ENCODE measurements around the gene NR3C2. TPM values are rescaled to one million over a fixed set of nuclear protein-coding genes. Genes with fewer than 3 reads are reported as not detected.

Gene NR3C2
- total RNA-seq, 2 experiments from 2014 or later: 5.3 to 6.1 TPM

GRCh38 chr4:148266921-148267320 is 175.3 kb downstream of the NR3C2 start:
- Mint-ChIP-seq H3K4me1 (ENCODE audit: low read depth) (peaks cover 8% of the 10 kb centered on the region), H3K27ac (no peak overlapping the region), H3K4me3 (no peak overlapping the region), H3K9me3 (peaks cover 3% of the 10 kb centered on the region), H3K36me3 (ENCODE audit: low read depth) (peaks cover 5% of the 10 kb centered on the region), H3K27me3 (ENCODE audit: low read depth) (no peaks in the 10 kb centered on the region)
- intact Hi-C loops (cut with micrococcal nuclease): no loop called here
- CTCF ChIA-PET: no interaction called here
- DNase-seq: no peak

- Mint-ChIP-seq H3K4me1 (ENCODE audit: low read depth) (peaks cover 8% of the 10 kb centered on the region), H3K4me3 (no peak overlapping the region), H3K27ac (no peak overlapping the region), H3K27me3 (ENCODE audit: low read depth) (no peaks in the 10 kb centered on the region), H3K9me3 (peaks cover 4% of the 10 kb centered on the region), H3K36me3 (ENCODE audit: low read depth) (peaks cover 5% of the 10 kb centered on the region)
- CTCF ChIA-PET: no interaction called here
- intact Hi-C loops (cut with micrococcal nuclease): no loop called here
- DNase-seq: no peak
These were observed 176.0 kb downstream of the NR3C2 start for GRCh38 chr4:148266240-148266639.

DNA sequence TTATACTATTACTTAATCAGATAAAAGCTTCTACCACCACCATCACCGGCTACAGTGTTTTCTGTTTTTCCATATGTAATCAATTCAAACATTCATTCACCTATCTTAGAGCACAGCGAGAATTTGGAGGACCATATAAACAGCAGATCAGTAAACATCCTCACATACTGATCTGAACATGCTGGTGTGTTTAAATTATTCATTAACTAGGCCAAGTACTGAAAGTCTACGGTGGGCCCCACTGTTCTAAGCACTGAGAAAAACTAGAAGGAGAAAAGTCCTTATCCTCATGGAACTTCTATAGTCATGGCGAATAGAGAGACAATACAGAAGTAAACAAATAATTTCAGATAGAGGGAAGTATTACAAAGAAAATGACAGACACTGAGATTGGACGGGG is 176.6 kb downstream of the NR3C2 start:
- Mint-ChIP-seq H3K9me3 (peaks cover 4% of the 10 kb centered on the region), H3K36me3 (ENCODE audit: low read depth) (peaks cover 5% of the 10 kb centered on the region), H3K4me1 (ENCODE audit: low read depth) (peaks cover 8% of the 10 kb centered on the region), H3K4me3 (no peak overlapping the region), H3K27me3 (ENCODE audit: low read depth) (no peaks in the 10 kb centered on the region), H3K27ac (no peak overlapping the region)
- DNase-seq: no peak
- intact Hi-C loops (cut with micrococcal nuclease): no loop called here
- CTCF ChIA-PET: no interaction called here

DNA sequence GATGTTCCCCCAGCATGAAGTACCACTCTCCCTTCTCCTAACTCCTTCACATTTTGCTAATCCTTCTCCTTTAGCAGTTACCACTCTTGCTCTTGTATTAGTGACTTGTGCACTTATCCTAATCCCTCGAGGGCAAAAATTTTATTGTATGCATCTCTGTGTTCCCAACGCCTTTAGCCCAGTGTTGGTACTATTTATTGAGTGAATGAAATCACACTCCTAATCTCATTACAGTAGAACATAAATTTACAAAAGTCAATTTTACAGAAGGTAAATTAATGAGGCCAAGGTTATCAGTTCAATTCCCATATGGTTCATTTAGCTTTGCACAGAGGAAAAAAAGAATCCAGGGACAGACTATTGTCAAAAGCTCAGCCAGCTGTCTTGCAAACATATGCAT is 178.4 kb downstream of the NR3C2 start:
- Mint-ChIP-seq H3K27ac (no peak overlapping the region), H3K4me1 (ENCODE audit: low read depth) (peaks cover 6% of the 10 kb centered on the region), H3K27me3 (ENCODE audit: low read depth) (no peaks in the 10 kb centered on the region), H3K36me3 (ENCODE audit: low read depth) (peaks cover 9% of the 10 kb centered on the region), H3K9me3 (peaks cover 4% of the 10 kb centered on the region), H3K4me3 (no peak overlapping the region)
- intact Hi-C loops (cut with micrococcal nuclease): no loop called here
- no peak for DNase-seq
- CTCF ChIA-PET: no interaction called here

GRCh38 chr4:148263127-148263526 is 179.1 kb downstream of the NR3C2 start:
- Mint-ChIP-seq H3K9me3 (peaks cover 4% of the 10 kb centered on the region), H3K4me3 (no peak overlapping the region), H3K27ac (no peak overlapping the region), H3K27me3 (ENCODE audit: low read depth) (no peaks in the 10 kb centered on the region), H3K36me3 (ENCODE audit: low read depth) (peaks cover 9% of the 10 kb centered on the region), H3K4me1 (ENCODE audit: low read depth) (peaks cover 6% of the 10 kb centered on the region)
- CTCF ChIA-PET: no interaction called here
- no peak for DNase-seq
- intact Hi-C loops (cut with micrococcal nuclease): no loop called here

- intact Hi-C loops (cut with micrococcal nuclease): no loop called here
- CTCF ChIA-PET: no interaction called here
- H3K4me1 Mint-ChIP-seq (ENCODE audit: low read depth): peaks cover 6% of the 10 kb centered on the region
- no peak overlapping the region for H3K4me3 Mint-ChIP-seq
- no peak for DNase-seq
- no peak overlapping the region for H3K27ac Mint-ChIP-seq
- H3K9me3 Mint-ChIP-seq: peaks cover 4% of the 10 kb centered on the region
- H3K27me3 Mint-ChIP-seq (ENCODE audit: low read depth): no peaks in the 10 kb centered on the region
- H3K36me3 Mint-ChIP-seq (ENCODE audit: low read depth): peaks cover 9% of the 10 kb centered on the region
These were observed 180.4 kb downstream of the NR3C2 start for GRCh38 chr4:148261848-148262247.

- CTCF ChIA-PET: no interaction called here
- H3K4me1 Mint-ChIP-seq (ENCODE audit: low read depth): peaks cover 10% of the 10 kb centered on the region
- no peak overlapping the region for H3K27ac Mint-ChIP-seq
- DNase-seq: no peak
- peaks cover 9% of the 10 kb centered on the region for H3K36me3 Mint-ChIP-seq (ENCODE audit: low read depth)
- H3K27me3 Mint-ChIP-seq (ENCODE audit: low read depth): no peaks in the 10 kb centered on the region
- intact Hi-C loops (cut with micrococcal nuclease): no loop called here
- H3K4me3 Mint-ChIP-seq: no peak overlapping the region
- H3K9me3 Mint-ChIP-seq: peaks cover 4% of the 10 kb centered on the region
These were observed 182.4 kb downstream of the NR3C2 start for GRCh38 chr4:148259841-148260240.

DNA sequence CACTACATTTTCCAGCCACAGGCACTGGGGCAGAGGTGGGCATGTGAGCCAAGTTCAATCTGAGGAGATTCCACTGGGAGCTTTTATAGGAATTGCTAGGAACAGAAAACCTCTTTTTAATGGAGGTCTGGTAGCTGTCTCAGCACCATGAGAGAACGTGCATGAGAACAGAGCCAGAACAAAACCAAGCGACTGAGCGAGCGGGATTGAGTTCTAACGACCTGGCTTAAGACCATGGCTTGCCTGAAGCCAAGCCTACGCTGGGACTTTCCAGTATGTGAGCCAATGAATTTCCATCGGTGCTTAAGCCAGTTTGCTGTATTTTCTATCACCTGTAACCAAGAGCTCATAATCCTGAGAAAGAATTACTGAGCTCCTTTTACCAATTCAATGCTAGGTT is 183.7 kb downstream of the NR3C2 start:
- intact Hi-C loops (cut with micrococcal nuclease): no loop called here
- H3K9me3 Mint-ChIP-seq: peaks cover 4% of the 10 kb centered on the region
- CTCF ChIA-PET: no interaction called here
- H3K27ac Mint-ChIP-seq: no peak overlapping the region
- H3K4me1 Mint-ChIP-seq (ENCODE audit: low read depth): peaks cover 15% of the 10 kb centered on the region
- no peaks in the 10 kb centered on the region for H3K27me3 Mint-ChIP-seq (ENCODE audit: low read depth)
- peaks cover 9% of the 10 kb centered on the region for H3K36me3 Mint-ChIP-seq (ENCODE audit: low read depth)
- H3K4me3 Mint-ChIP-seq: no peak overlapping the region
- DNase-seq: no peak

GRCh38 chr4:148255344-148255720 is 186.9 kb downstream of the NR3C2 start:
- Mint-ChIP-seq H3K4me3 (no peak overlapping the region), H3K27ac (no peak overlapping the region), H3K9me3 (no peaks in the 10 kb centered on the region), H3K27me3 (ENCODE audit: low read depth) (no peaks in the 10 kb centered on the region), H3K36me3 (ENCODE audit: low read depth) (peaks cover 7% of the 10 kb centered on the region), H3K4me1 (ENCODE audit: low read depth) (peaks cover 23% of the 10 kb centered on the region)
- intact Hi-C loops (cut with micrococcal nuclease): no loop called here
- CTCF ChIA-PET: no interaction called here
- DNase-seq: no peak

DNA sequence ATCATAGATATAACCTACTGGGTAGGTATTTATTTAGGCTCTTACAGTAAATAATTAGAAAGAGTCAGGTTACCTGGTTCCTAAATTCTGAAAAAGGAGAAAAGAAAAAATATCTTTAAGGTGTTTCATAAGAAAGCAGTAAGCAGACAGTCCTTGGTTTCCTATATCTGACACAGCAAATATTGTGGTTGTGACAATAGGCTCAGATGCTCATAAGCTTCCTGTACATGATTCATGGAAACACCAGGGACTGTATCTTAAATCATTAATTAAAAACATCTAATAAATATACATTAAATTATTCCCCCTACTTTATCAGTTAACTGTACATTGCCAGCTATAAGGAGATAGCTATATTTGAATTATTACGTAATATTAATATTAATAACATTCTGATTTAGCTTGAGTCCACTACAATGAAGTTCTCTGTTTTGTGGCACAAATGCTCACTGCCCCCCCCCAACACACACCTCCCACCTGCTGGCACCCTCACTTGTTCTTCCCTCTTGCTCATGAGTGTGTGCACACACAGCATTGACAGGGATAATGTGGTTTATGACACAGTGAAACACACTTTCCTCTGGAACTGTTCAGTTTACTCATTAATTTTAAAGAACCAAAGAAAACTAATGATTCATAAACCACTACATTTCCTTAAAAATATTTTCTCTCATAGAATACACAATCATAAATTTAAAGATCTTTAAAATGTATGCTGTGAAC is 187.4 kb downstream of the NR3C2 start:
- Mint-ChIP-seq H3K36me3 (ENCODE audit: low read depth) (peaks cover 6% of the 10 kb centered on the region), H3K9me3 (no peaks in the 10 kb centered on the region), H3K27ac (no peak overlapping the region), H3K4me3 (no peak overlapping the region), H3K27me3 (ENCODE audit: low read depth) (no peaks in the 10 kb centered on the region), H3K4me1 (ENCODE audit: low read depth) (peaks cover 24% of the 10 kb centered on the region)
- CTCF ChIA-PET: no interaction called here
- intact Hi-C loops (cut with micrococcal nuclease): no loop called here
- DNase-seq: no peak

- DNase-seq: no peak
- peaks cover 25% of the 10 kb centered on the region for H3K4me1 Mint-ChIP-seq (ENCODE audit: low read depth)
- intact Hi-C loops (cut with micrococcal nuclease): no loop called here
- no peaks in the 10 kb centered on the region for H3K27me3 Mint-ChIP-seq (ENCODE audit: low read depth)
- no peak overlapping the region for H3K27ac Mint-ChIP-seq
- CTCF ChIA-PET: no interaction called here
- peaks cover 4% of the 10 kb centered on the region for H3K36me3 Mint-ChIP-seq (ENCODE audit: low read depth)
- H3K9me3 Mint-ChIP-seq: no peaks in the 10 kb centered on the region
- H3K4me3 Mint-ChIP-seq: no peak overlapping the region
These were observed 188.4 kb downstream of the NR3C2 start for GRCh38 chr4:148253768-148254167.

GRCh38 chr4:148248824-148249223 is 193.4 kb downstream of the NR3C2 start:
- H3K27ac Mint-ChIP-seq: no peak overlapping the region
- H3K27me3 Mint-ChIP-seq (ENCODE audit: low read depth): no peaks in the 10 kb centered on the region
- H3K9me3 Mint-ChIP-seq: no peaks in the 10 kb centered on the region
- CTCF ChIA-PET: no interaction called here
- peaks cover 11% of the 10 kb centered on the region for H3K4me1 Mint-ChIP-seq (ENCODE audit: low read depth)
- intact Hi-C loops (cut with micrococcal nuclease): no loop called here
- H3K4me3 Mint-ChIP-seq: no peak overlapping the region
- no peak for DNase-seq
- peaks cover 4% of the 10 kb centered on the region for H3K36me3 Mint-ChIP-seq (ENCODE audit: low read depth)

DNA sequence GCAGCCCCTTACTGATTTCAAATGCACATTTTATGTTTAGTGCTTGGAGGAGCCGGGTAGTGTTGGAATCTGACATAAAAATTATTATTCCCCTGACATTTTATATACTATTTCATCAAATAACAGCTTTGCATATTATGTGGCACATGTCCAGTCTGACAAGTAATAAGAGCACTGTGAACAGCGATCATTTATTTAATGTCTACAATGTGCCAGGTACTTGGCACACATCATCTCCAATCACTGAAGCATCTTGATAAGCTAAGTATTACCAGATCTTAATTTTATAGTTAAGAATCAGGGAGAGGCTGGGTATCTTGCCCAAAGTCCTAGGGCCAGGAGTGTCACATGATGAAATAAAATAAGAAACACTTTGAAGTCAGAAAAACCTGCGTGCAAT is 197.2 kb downstream of the NR3C2 start:
- no peaks in the 10 kb centered on the region for H3K27me3 Mint-ChIP-seq (ENCODE audit: low read depth)
- no peak for DNase-seq
- H3K4me3 Mint-ChIP-seq: no peak overlapping the region
- peaks cover 2% of the 10 kb centered on the region for H3K36me3 Mint-ChIP-seq (ENCODE audit: low read depth)
- intact Hi-C loops (cut with micrococcal nuclease): no loop called here
- H3K4me1 Mint-ChIP-seq (ENCODE audit: low read depth): peaks cover 4% of the 10 kb centered on the region
- no peaks in the 10 kb centered on the region for H3K9me3 Mint-ChIP-seq
- H3K27ac Mint-ChIP-seq: no peak overlapping the region
- CTCF ChIA-PET: interaction anchor here (0.5 kb wide), 1 partner anchor 760 kb away, joined by 3 read pairs; no protein-coding TSS in a partner anchor
